ENCODE data around the gene ELAVL3. TPM values are rescaled to one million over a fixed set of nuclear protein-coding genes. Genes with fewer than 3 reads are reported as not detected.

ELAVL3 gene
- total and polyA plus RNA-seq, 2 of the 8 experiments (the other 6 are each of a cell fraction or from before 2014, with no cell fraction given), result 0.80 to 1.0 TPM

GRCh38 chr19:11456659-11457058, 24.2 kb downstream of the ELAVL3 start:
- no peaks in the 10 kb centered on the region for H3K36me3 ChIP-seq (ENCODE audit: control insufficient read depth in 2 of 4, insufficient read depth in 4 of 4, low read length in 3 of 4)

More at GRCh38 chr19:11456659-11457058, 24.2 kb downstream of the ELAVL3 start:
- H2BK12ac ChIP-seq (ENCODE audit: low read depth, low read length), result peak overlapping the region; percentile 68; the same call in 1 of the 2 replicates
- no peak overlapping the region for H2BK5ac ChIP-seq (ENCODE audit: low read depth, low read length)
- POLR2A ChIA-PET (ENCODE audit: partially characterized antibody), result interaction anchor here (1.7 kb wide), 1 partner anchor 26 kb away, joined by 4 read pairs; no protein-coding TSS in a partner anchor
- no peak overlapping the region for H2AFZ ChIP-seq (ENCODE audit: low read length)
- FAIRE-seq (no peak), DNase-seq (ENCODE audit: low read depth in 1 of 2, low spot score in 2 of 2) (no peak)
- H3K9me3 ChIP-seq (ENCODE audit: insufficient read depth in 2 of 2, low read depth in 1 of 2, low read length in 1 of 2), result no peaks in the 10 kb centered on the region
- no peak overlapping the region for H3K4me2 ChIP-seq (ENCODE audit: insufficient read depth in 1 of 2, low read depth in 2 of 2, low read length in 2 of 2)
- TF ChIP-seq FOSL1 (IDR thresholded peaks at IDR 0.05; ENCODE audit: insufficient read depth, low read depth, low read length) (no peak), SIX5 (IDR thresholded peaks at IDR 0.05; ENCODE audit: low read depth, low read length) (no peak), EZH2 (IDR thresholded peaks at IDR 0.05; ENCODE audit: low read depth, low read length, severe bottlenecking) (no peak)
- H4K91ac ChIP-seq (replicated peaks; ENCODE audit: insufficient read length, low read length), result peak overlapping the region; percentile 40
- 96% methylated on average over 7 of the region's 7 CpGs; no CpG with 5 or more reads in 1 of the 2 experiments for WGBS, 2 experiments (ENCODE audit: extremely low coverage in 1 of 2, insufficient coverage in 1 of 2, insufficient read length in 1 of 2, insufficient replicate concordance in 2 of 2, low coverage in 1 of 2, low lambda C conversion rate in 2 of 2, missing lambda C conversion rate in 1 of 2)
- H3K56ac ChIP-seq (replicated peaks; ENCODE audit: insufficient read length, low read depth, low read length), result no peak overlapping the region
- peak overlapping the region; percentile 53; the same call in 1 of the 2 replicates for H2AK5ac ChIP-seq (ENCODE audit: low read depth, low read length)
- H2BK120ac ChIP-seq (replicated peaks; ENCODE audit: low read depth, low read length), result no peak overlapping the region
- no peak overlapping the region for H4K8ac ChIP-seq (ENCODE audit: extremely low read depth, insufficient read depth, low read length)
- H3K23ac ChIP-seq (ENCODE audit: insufficient read length), result no peak overlapping the region
- no peak overlapping the region for H3K9ac ChIP-seq (replicated peaks in 1 of 4; ENCODE audit: extremely low read depth in 1 of 4, low read depth in 3 of 4, low read length in 3 of 4)
- no peak overlapping the region for H2BK15ac ChIP-seq (ENCODE audit: low read length)
- no peaks in the 10 kb centered on the region for H3K79me1 ChIP-seq (ENCODE audit: low read depth, low read length)
- no peaks in the 10 kb centered on the region for H3K27me3 ChIP-seq (replicated peaks in 1 of 4; ENCODE audit: control insufficient read depth in 3 of 4, extremely low read depth in 1 of 4, insufficient read depth in 3 of 4, low read length in 3 of 4)
- no peaks in the 10 kb centered on the region for H3K79me2 ChIP-seq (ENCODE audit: control insufficient read depth in 1 of 2, insufficient read depth in 2 of 2, low read length in 2 of 2)
- no peak overlapping the region for H3K27ac ChIP-seq (ENCODE audit: low read depth, low read length)
- H3K23me2 ChIP-seq (ENCODE audit: low read depth, low read length), result no peaks in the 10 kb centered on the region; the same call in 1 of the 2 replicates
- H3K4ac ChIP-seq (replicated peaks; ENCODE audit: insufficient read length, low read depth, low read length), result no peak overlapping the region
- H2BK20ac ChIP-seq (ENCODE audit: low read length), result no peak overlapping the region
- no peak overlapping the region for H3K4me3 ChIP-seq (ENCODE audit: extremely low read depth in 1 of 4, insufficient read depth in 2 of 4, low read depth in 3 of 4, low read length in 4 of 4)
- no peak overlapping the region for H4K5ac ChIP-seq (ENCODE audit: insufficient read length, low read depth, low read length)
- H3K18ac ChIP-seq (ENCODE audit: extremely low read depth, low read length), result peak overlapping the region; percentile 24
- H3K4me1 ChIP-seq (replicated peaks in 1 of 4; ENCODE audit: control insufficient read depth in 3 of 4, insufficient read depth in 4 of 4, low read length in 3 of 4), result peaks cover 2 to 18% (median 5%) of the 10 kb centered on the region in 4 experiments
- CTCF ChIA-PET (ENCODE audit: partially characterized antibody), result interaction anchor here (0.7 to 2.7 kb wide), 6 partner anchors 8 to 147 kb away, joined by 3 to 10 read pairs (median 3); no protein-coding TSS in a partner anchor
- H3K14ac ChIP-seq (ENCODE audit: insufficient read length), result no peak overlapping the region
- no peaks in the 10 kb centered on the region for H4K20me1 ChIP-seq (replicated peaks in 1 of 2; ENCODE audit: control insufficient read depth in 1 of 2, insufficient read depth in 2 of 2, low read length in 2 of 2)
